Smooth muscle cell (in vitro differentiated cells): ENCODE measurements around the gene NUB1. TPM values are rescaled to one million over a fixed set of nuclear protein-coding genes. Genes with fewer than 3 reads are reported as not detected.

Experiments used
- DNase-seq: peaks from one replicate; lab custom pipeline; 2025; ENCODE audit not compliant: unreplicated experiment; lab: John Stamatoyannopoulos, UW
- H2AFZ ChIP-seq: fragments of 200-600 bp; sonication (generic); 2 replicates; pipeline ENCODE4 v1.6.0; 2016; ENCODE audit warnings: antibody characterized with exemption, low read depth, mild to moderate bottlenecking
- H3F3A ChIP-seq: fragments of 200-600 bp; sonication (generic); 2 replicates; pipeline ENCODE4 v1.6.0; 2017; ENCODE audit warnings: antibody characterized with exemption, low read depth
- H3K27ac ChIP-seq: fragments of 200-600 bp; sonication (generic); 2 replicates; pipeline ENCODE4 v1.5.1; 2016; ENCODE audit warnings: low read depth, mild to moderate bottlenecking
- H3K27me3 ChIP-seq: fragments of 200-600 bp; sonication (generic); 2 replicates; pipeline ENCODE4 v1.6.1; 2016; ENCODE audit warnings: low read depth, mild to moderate bottlenecking
- H3K36me3 ChIP-seq: fragments of 200-600 bp; sonication (generic); 2 replicates; pipeline ENCODE4 v1.5.1; 2016; ENCODE audit warnings: low read depth
- H3K4me1 ChIP-seq: fragments of 200-600 bp; sonication (generic); 2 replicates; pipeline ENCODE4 v1.5.1; 2016; ENCODE audit warnings: low read depth
- H3K4me2 ChIP-seq: fragments of 200-600 bp; sonication (generic); 2 replicates; pipeline ENCODE4 v1.6.0; 2016; ENCODE audit warnings: mild to moderate bottlenecking
- H3K4me3 ChIP-seq: fragments of 200-600 bp; sonication (generic); 2 replicates; pipeline ENCODE4 v1.5.1; 2016; ENCODE audit warnings: mild to moderate bottlenecking
- H3K79me2 ChIP-seq: fragments of 200-600 bp; sonication (generic); 2 replicates; pipeline ENCODE4 v1.6.0; 2016; ENCODE audit warnings: low read depth, mild to moderate bottlenecking
- H3K9ac ChIP-seq: fragments of 200-600 bp; sonication (generic); 2 replicates; pipeline ENCODE4 v1.6.0; 2016; ENCODE audit warnings: low read depth
- H3K9me3 ChIP-seq: fragments of 200-600 bp; sonication (generic); replicated peaks from 2 replicates; pipeline ENCODE4 v1.5.1; 2016; ENCODE audit warnings: low read depth
- H4K20me1 ChIP-seq: fragments of 200-600 bp; sonication (generic); 2 replicates; pipeline ENCODE4 v1.6.0; 2016; ENCODE audit warnings: low read depth
- CTCF ChIP-seq: fragments of 200-600 bp; sonication (generic); IDR thresholded peaks from 2 replicates; pipeline ENCODE4 v1.5.1; 2017; ENCODE audit warnings: borderline replicate concordance, mild to moderate bottlenecking, antibody characterized with exemption; ENCODE audit not compliant: insufficient read depth, poor library complexity, severe bottlenecking
- WGBS: methylation state at CpG from one replicate; pipeline ENCODE4 v1.1.7; 2016; ENCODE audit warnings: low lambda C conversion rate; 5-methylcytosine and 5-hydroxymethylcytosine counted together
- polyA plus RNA-seq: library from polyadenylated mRNA; unstranded; fragments of >200 nt; fragmentation: Nextera tagmentation; extraction: Ambion mirVana; gene quantifications from 2 replicates; pipeline ENCODE4 v1.2.1, GENCODE V29; 2016
- total RNA-seq: library from RNA; depleted of rRNA; stranded (reverse); fragments of >200 nt; gene quantifications from 2 replicates; pipeline ENCODE4 v1.2.3, GENCODE V29; 2014

Gene NUB1
- total and polyA plus RNA-seq, 2 experiments from 2014 or later, result 28.5 to 36.9 TPM

GRCh38 chr7:151399906-151400305 lies 58.3 kb downstream of the NUB1 start:
- no peak for DNase-seq
- H3K36me3 ChIP-seq, result no peaks in the 10 kb centered on the region
- no peak overlapping the region for H3K4me2 ChIP-seq
- no peak overlapping the region for H3K9ac ChIP-seq
- H3K27me3 ChIP-seq, result no peaks in the 10 kb centered on the region
- H3K79me2 ChIP-seq, result no peaks in the 10 kb centered on the region
- H2AFZ ChIP-seq, result no peak overlapping the region
- H3K4me3 ChIP-seq, result no peak overlapping the region
- WGBS, result 93% methylated on average over 14 of the region's 14 CpGs
- H3K4me1 ChIP-seq, result peaks cover 3% of the 10 kb centered on the region
- no peaks in the 10 kb centered on the region for H3F3A ChIP-seq
- no peaks in the 10 kb centered on the region for H3K9me3 ChIP-seq
- no peak for TF ChIP-seq CTCF
- H3K27ac ChIP-seq, result no peak overlapping the region
- H4K20me1 ChIP-seq, result no peaks in the 10 kb centered on the region

DNA sequence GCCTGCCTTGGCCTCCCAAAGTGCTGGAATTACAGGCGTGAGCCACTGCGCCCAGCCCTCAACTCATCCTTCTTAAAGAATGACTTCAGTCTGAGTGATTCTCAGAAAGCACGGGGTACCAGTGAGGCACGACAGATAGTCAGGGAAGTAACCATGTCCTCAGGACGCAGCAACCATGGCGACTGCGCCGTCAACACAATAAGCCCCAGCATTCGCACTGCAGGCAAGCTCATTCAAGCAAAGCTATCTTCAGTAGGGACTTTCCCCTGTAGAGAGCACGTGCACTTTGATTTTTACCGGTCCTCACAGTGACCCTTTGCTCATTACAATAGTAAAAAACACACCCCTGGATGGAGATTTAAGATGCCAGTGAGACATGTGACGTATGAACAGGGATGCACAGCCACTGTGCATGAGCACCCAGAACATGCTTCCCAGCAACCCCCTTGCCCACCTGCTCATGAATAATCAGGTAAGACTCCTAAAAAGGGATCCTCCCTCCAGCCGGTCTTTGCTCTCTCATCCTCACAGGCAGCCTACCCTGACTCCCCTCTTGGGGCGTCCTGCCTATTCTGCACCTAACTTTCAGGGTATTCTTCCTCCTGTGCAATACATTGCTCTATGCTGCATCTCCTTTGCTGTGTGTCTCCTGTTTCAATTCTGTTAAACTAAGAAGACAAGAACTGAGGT lies 59.2 kb downstream of the NUB1 start:
- Histone ChIP-seq H3K4me1 (no peaks in the 10 kb centered on the region), H3K79me2 (no peaks in the 10 kb centered on the region), H3K36me3 (no peaks in the 10 kb centered on the region), H3K27me3 (no peaks in the 10 kb centered on the region), H2AFZ (no peak overlapping the region), H3K9ac (no peak overlapping the region), H3K4me2 (no peak overlapping the region), H3F3A (no peaks in the 10 kb centered on the region), H3K4me3 (no peak overlapping the region), H3K9me3 (no peaks in the 10 kb centered on the region), H3K27ac (no peak overlapping the region), H4K20me1 (no peaks in the 10 kb centered on the region)
- no peak for TF ChIP-seq CTCF
- WGBS, result 92% methylated on average over 14 of the region's 14 CpGs
- DNase-seq, result no peak

GRCh38 chr7:151402029-151402835 lies 60.6 kb downstream of the NUB1 start:
- Histone ChIP-seq H3K79me2 (no peaks in the 10 kb centered on the region), H3K27ac (no peak overlapping the region), H2AFZ (no peak overlapping the region), H3F3A (no peaks in the 10 kb centered on the region), H3K9me3 (no peaks in the 10 kb centered on the region), H3K9ac (no peak overlapping the region), H3K36me3 (no peaks in the 10 kb centered on the region), H3K4me1 (no peaks in the 10 kb centered on the region), H4K20me1 (no peaks in the 10 kb centered on the region), H3K4me3 (no peak overlapping the region), H3K4me2 (no peak overlapping the region), H3K27me3 (no peaks in the 10 kb centered on the region)
- 87% methylated on average over 16 of the region's 16 CpGs for WGBS
- DNase-seq, result no peak
- TF ChIP-seq CTCF, result no peak

DNA sequence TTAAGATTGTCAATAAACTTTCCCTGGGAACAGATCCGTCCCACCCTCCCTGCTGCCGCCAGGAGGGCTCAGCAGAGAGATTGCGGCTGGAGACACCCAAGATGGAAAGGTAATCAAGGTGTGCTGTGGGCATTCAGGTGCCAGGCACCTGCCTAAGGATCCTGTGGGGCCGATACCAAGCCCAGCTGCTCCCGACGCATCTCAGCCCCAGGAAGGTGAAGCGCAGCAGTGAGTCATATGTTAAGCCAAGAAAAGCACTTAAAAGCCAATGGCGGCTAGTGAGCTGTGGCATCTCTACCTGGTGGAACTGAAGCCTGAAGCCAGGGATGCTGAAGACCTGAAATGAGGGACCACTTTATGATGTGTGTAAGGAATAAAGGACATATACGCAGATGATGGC lies 62.2 kb downstream of the NUB1 start:
- no peak overlapping the region for H3K4me2 ChIP-seq
- DNase-seq, result no peak

More for the DNA sequence above, 62.2 kb downstream of the NUB1 start:
- Histone ChIP-seq H3F3A (no peaks in the 10 kb centered on the region), H3K4me1 (no peaks in the 10 kb centered on the region), H3K9me3 (no peaks in the 10 kb centered on the region), H3K27ac (no peak overlapping the region), H3K79me2 (no peaks in the 10 kb centered on the region), H4K20me1 (no peaks in the 10 kb centered on the region), H2AFZ (no peak overlapping the region), H3K27me3 (peaks cover 4% of the 10 kb centered on the region), H3K36me3 (no peaks in the 10 kb centered on the region), H3K9ac (no peak overlapping the region), H3K4me3 (no peak overlapping the region)
- 87% methylated on average over 9 of the region's 9 CpGs for WGBS
- no peak for TF ChIP-seq CTCF
